HEK293 (cell line): ENCODE measurements around the gene MUC7.

Experiments
- CTCF ChIP-seq: fragments of 450-650 bp; formaldehyde crosslinking; IDR thresholded peaks from 2 replicates; pipeline ENCODE4 v1.5.1; 2016; ENCODE audit warnings: missing biosample characterization, missing genetic modification characterization
- HOXA7 ChIP-seq: sonication (generic); formaldehyde crosslinking; IDR thresholded peaks from 2 replicates; pipeline ENCODE4 v1.8.1; 2022; ENCODE audit warnings: missing genetic modification reagents, borderline replicate concordance
- PRDM4 ChIP-seq: fragments of 450-650 bp; formaldehyde crosslinking; IDR thresholded peaks from 2 replicates; pipeline ENCODE4 v1.5.1; 2017; ENCODE audit warnings: missing biosample characterization, missing genetic modification characterization
- YY1 ChIP-seq: fragments of 450-650 bp; formaldehyde crosslinking; IDR thresholded peaks from 2 replicates; pipeline ENCODE4 v1.5.1; 2018; ENCODE audit warnings: missing biosample characterization, missing genetic modification characterization
- ZNF121 ChIP-seq: fragments of 450-650 bp; formaldehyde crosslinking; IDR thresholded peaks from 2 replicates; pipeline ENCODE4 v1.5.1; 2016; ENCODE audit warnings: missing biosample characterization, missing genetic modification characterization
- ZNF302 ChIP-seq: fragments of 450-650 bp; formaldehyde crosslinking; IDR thresholded peaks from 2 replicates; pipeline ENCODE4 v1.5.1; 2016; ENCODE audit warnings: missing biosample characterization, missing genetic modification characterization, low read depth
- TF ChIP-seq, protein P1 (sequence below): fragments of 450-650 bp; formaldehyde crosslinking; IDR thresholded peaks from 2 replicates; pipeline ENCODE4; 2016; ENCODE audit warnings: missing biosample characterization, missing genetic modification characterization

DNA sequence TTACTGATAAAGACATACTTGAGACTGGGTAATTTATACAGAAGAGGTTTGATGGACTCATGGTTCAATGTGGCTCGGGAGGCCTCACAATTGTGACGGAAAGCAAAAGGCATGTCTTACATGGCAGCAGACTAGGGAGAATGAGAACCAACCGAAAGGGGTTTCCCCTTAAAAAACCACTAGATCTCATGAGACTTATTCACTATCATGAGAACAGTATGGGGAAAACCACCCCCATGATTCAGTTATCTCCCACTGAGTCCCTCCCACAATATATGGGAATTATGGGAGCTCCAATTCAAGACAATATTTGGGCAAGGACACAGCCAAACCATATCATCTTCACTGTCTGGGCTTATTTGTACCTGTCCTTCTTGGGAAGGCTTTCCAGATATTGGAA lies 22.8 kb upstream of the MUC7 start:
- TF ChIP-seq CTCF (tag by site-specific recombination): no peak
- no peak for TF ChIP-seq ZNF121 (tag by site-specific recombination)
- TF ChIP-seq HOXA7: no peak
- no peak for TF ChIP-seq PRDM4 (tag by site-specific recombination)
- TF ChIP-seq ZNF302: no peak
- TF ChIP-seq, protein P1, sequence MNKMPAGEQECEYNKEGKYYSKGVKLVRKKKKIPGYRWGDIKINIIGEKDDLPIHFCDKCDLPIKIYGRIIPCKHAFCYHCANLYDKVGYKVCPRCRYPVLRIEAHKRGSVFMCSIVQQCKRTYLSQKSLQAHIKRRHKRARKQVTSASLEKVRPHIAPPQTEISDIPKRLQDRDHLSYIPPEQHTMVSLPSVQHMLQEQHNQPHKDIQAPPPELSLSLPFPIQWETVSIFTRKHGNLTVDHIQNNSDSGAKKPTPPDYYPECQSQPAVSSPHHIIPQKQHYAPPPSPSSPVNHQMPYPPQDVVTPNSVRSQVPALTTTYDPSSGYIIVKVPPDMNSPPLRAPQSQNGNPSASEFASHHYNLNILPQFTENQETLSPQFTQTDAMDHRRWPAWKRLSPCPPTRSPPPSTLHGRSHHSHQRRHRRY (tag by site-specific recombination): no peak
- no peak for TF ChIP-seq YY1 (tag by site-specific recombination)
